AG09309 (cell line): Measurements from ENCODE around the gene ABCF2.

Experiments
- DNase-seq: peaks from one replicate; pipeline ENCODE4 v3.0.0-alpha.2; 2010; ENCODE audit warnings: low read depth
- H3K4me3 ChIP-seq: 2 replicates; pipeline ENCODE4 v1.5.1; 2011; ENCODE audit warnings: mild to moderate bottlenecking, low read depth, low read length, moderate library complexity; ENCODE audit not compliant: control insufficient read depth
- TF ChIP-seq, protein P1 (sequence below): IDR thresholded peaks from 2 replicates; pipeline ENCODE4 v1.5.1; 2011; ENCODE audit warnings: mild to moderate bottlenecking, low read depth, low read length, inconsistent platforms; ENCODE audit not compliant: insufficient read depth, control insufficient read depth; ENCODE audit errors: missing control alignments

ABCF2 gene

DNA sequence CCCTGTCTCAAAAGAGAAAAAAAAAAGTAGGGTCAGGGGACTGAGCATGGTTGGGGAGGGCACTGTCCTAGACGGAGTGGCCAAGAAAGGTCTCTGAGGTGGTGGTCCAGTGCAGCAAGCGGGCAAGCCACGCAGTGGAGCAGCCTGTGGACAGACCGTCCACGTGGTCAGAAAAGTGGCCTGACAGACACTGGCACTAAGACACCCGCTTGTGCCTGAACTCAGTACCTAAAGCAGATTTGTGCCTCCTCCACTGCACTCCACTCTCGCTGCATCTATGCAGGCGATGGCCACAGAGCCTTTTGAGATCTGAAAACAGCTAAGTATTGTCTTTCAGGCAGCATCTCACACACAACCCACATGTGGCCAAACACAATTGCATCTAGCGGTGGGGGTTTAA lies 48.8 kb downstream of the ABCF2 start:
- H3K4me3 ChIP-seq: no peak overlapping the region
- TF ChIP-seq, protein P1, sequence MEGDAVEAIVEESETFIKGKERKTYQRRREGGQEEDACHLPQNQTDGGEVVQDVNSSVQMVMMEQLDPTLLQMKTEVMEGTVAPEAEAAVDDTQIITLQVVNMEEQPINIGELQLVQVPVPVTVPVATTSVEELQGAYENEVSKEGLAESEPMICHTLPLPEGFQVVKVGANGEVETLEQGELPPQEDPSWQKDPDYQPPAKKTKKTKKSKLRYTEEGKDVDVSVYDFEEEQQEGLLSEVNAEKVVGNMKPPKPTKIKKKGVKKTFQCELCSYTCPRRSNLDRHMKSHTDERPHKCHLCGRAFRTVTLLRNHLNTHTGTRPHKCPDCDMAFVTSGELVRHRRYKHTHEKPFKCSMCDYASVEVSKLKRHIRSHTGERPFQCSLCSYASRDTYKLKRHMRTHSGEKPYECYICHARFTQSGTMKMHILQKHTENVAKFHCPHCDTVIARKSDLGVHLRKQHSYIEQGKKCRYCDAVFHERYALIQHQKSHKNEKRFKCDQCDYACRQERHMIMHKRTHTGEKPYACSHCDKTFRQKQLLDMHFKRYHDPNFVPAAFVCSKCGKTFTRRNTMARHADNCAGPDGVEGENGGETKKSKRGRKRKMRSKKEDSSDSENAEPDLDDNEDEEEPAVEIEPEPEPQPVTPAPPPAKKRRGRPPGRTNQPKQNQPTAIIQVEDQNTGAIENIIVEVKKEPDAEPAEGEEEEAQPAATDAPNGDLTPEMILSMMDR: no peak
- no peak for DNase-seq

DNA sequence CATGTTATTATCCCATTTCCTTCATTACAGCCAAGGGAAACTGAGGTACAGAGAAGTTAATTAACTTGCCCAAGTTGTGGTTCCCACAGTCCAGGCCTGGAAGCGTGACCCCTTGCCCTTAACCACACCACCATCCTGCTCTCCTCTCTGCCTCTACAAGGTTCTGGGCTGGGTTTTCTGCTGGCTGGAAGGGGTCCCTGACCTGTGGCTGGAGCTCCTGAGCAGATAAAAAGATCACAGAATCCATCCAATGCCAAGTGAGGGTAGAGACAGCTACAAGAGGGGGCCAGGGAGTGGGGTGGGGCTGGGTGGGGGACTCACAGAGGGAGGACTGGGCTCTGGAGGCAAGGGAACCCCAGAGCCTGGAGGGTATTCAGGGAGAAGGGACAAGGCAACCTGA lies 49.7 kb downstream of the ABCF2 start:
- no peak overlapping the region for H3K4me3 ChIP-seq
- DNase-seq: no peak
- TF ChIP-seq, protein P1: no peak

DNA sequence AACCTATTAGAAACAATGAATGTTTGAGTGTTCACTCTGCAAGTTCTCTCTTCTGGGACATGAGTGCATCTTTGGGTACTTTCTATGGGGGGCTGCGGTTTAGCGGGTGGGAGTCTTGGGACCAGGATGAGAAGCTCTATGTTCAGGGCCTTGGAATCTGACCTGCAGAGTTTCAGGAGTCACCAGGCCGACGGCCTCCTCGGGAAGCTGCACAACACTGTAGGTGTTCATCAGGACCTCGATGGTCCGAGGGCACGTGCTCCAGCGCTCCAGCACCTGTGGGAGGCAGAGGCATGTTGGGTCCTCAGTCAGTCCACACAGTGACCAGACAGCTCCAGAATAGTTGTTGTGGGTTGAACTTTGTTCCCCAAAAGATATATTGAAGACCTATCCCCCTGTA lies 50.6 kb downstream of the ABCF2 start:
- no peak for DNase-seq
- no peak overlapping the region for H3K4me3 ChIP-seq
- TF ChIP-seq, protein P1: no peak

DNA sequence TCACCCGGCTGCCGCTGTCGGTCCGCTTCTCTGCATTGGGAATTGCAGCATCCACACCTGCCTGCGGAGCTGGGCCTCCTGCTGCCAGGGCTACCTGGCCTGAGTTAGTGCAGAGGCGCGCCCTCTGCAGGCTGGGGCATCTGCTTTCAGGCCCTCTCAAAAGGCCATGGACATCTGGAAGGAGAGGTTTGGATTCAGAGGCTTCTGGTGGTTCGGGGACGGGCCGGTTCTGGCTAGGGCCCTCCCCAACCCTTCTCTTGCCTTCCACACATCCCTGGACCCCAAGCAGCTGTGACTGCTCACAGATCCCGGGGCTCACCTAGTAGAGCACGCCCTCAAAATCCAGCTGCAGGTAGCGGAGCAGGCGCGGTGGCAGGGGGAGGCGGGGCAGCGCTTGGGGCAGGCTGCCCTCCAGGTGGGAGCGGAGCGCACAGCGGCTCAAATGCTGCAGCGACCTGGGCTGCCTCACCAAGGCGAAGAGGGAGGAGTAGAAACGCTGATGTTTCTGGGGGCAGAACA lies 51.2 kb downstream of the ABCF2 start:
- H3K4me3 ChIP-seq: no peak overlapping the region
- no peak for DNase-seq
- TF ChIP-seq, protein P1: no peak

DNA sequence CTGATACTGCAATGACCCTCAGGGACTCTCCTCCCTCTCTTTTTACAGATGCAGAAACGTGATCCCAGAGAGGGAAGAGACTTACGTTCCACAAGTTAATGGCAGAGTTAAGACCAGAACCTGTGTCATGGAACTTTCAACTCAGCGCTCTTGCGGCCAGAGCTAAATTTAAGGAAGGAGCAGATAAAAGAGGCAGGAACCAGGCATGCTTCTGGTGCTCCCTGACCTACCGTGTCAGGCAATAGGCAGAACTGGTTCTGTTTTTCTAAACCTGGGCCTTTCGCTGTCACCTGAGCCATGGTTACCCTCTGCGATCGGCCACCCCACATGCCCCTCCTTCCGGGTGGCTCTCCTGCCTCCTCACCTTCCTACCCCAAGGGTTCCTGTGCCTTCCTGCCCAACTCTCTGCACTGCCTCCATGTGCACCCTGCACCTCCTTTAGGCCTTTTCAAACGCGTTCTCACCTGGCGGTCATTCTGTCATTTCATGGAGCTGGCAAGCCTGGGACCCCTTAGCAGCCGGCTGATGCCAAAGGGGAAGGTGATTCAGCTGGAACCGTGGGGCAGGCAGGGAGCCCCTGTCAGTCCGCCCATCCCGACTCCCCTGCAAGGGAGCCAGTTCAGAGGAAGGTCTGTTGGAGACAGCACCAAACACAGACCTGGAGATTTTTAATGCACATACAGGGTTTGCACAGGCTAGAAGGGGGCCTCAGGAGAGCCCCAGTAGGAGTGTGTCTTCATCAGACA lies 51.8 kb downstream of the ABCF2 start:
- H3K4me3 ChIP-seq: no peak overlapping the region
- TF ChIP-seq, protein P1: no peak
- no peak for DNase-seq

DNA sequence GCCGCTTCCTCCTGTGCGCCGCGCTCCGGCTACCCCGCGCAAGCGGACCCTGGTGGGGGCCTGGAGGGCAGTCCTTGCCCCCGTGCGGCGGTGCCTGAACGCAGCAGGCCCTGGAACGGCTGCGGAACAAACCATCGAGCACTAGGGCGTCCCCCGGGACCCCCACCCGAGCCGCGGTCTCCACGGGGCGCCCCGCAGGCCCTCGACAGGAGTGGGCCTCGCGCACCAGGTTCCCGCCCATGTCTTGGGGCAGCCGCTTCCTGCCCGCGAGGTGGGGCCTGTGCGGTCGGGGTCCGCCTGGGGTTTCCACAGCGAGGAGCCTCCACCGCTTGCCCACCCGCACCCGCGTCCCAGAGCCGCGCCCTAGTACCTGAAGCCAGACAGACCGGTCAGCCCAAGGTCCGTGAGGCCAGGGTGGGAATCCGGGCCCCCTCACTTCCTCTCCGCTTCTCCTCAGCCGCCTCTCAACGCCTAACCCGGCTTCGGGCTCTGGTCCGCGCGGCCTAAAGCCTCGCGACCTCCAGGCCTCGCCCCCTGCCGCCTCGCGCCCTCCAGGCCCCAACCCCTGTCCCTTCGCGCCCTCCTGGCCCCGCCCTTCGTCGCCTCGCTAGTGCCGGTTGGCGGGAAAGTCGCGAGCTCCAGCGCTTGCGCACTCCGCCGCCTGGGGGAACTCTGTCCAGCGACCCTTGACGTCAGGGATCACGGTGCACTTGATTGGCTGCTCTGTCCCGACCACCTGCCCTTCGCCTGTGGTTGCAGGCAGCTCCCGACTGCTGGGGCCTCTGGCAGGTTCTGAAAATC lies 52.6 kb downstream of the ABCF2 start:
- DNase-seq: no peak
- H3K4me3 ChIP-seq: no peak overlapping the region
- TF ChIP-seq, protein P1: no peak
